Spleen (tissue), 11 donors: ENCODE measurements around the gene DGKG. TPM values are rescaled to one million over a fixed set of nuclear protein-coding genes. Genes with fewer than 3 reads are reported as not detected.

Experiments used
- DNase-seq: peaks from one replicate; pipeline ENCODE4 v3.0.0-alpha.2; 2020
- H3K27ac ChIP-seq, 8 donors: fragments of 200-600 bp; sonication (generic) in 7 of 8; 1 replicate in 4 of 8; 2 replicates in 4 of 8; pipeline versions ENCODE4 v1.5.0 to v1.8.0; 2016 to 2021; ENCODE audit warnings: inconsistent platforms in 4 of 8, mild to moderate bottlenecking in 4 of 8, moderate library complexity in 1 of 8
- H3K27me3 ChIP-seq, 7 donors: fragments of 200-600 bp; sonication (generic) in 6 of 7; replicated peaks in 1 of 7; 1 replicate in 4 of 7; 2 replicates in 3 of 7; pipeline versions ENCODE4 v1.5.0 to v1.8.0; 2016 to 2021; ENCODE audit warnings: inconsistent platforms in 3 of 7, mild to moderate bottlenecking in 1 of 7
- H3K36me3 ChIP-seq, 6 donors: fragments of 200-600 bp; sonication (generic) in 5 of 6; 1 replicate in 4 of 6; 2 replicates in 2 of 6; pipeline versions ENCODE4 v1.5.0 to v1.8.0; 2016 to 2021; ENCODE audit warnings: inconsistent platforms in 2 of 6
- H3K4me1 ChIP-seq, 6 donors: fragments of 200-600 bp; sonication (generic) in 5 of 6; 1 replicate in 3 of 6; 2 replicates in 3 of 6; pipeline versions ENCODE4 v1.5.0 to v1.8.0; 2016 to 2021; ENCODE audit warnings: inconsistent platforms in 3 of 6
- H3K4me3 ChIP-seq, 8 donors: fragments of 200-600 bp; sonication (generic) in 7 of 8; 1 replicate in 4 of 8; 2 replicates in 4 of 8; pipeline versions ENCODE4 v1.5.0 to v1.8.0; 2016 to 2021; ENCODE audit warnings: inconsistent platforms in 4 of 8, mild to moderate bottlenecking in 4 of 8, moderate library complexity in 2 of 8
- H3K9me3 ChIP-seq, 8 donors: fragments of 200-600 bp; sonication (generic) in 7 of 8; 1 replicate in 4 of 8; 2 replicates in 4 of 8; pipeline versions ENCODE4 v1.5.0 to v1.8.0; 2016 to 2021; ENCODE audit warnings: inconsistent platforms in 4 of 8
- POLR2A ChIP-seq, 3 donors: fragments of 450-650 bp; IDR thresholded peaks; one replicate each; pipeline ENCODE4 v1.5.1; 2017; ENCODE audit warnings: antibody characterized with exemption in 3 of 3, mild to moderate bottlenecking in 1 of 3
- POLR2AphosphoS5 ChIP-seq, 3 donors: sonication (generic); formaldehyde crosslinking; IDR thresholded peaks; one replicate each; pipeline ENCODE4 v1.5.1; 2017; ENCODE audit warnings: antibody characterized with exemption in 3 of 3
- WGBS, 5 donors: extraction: QIAGEN DNeasy Blood & Tissue Kit in 3 of 5; methylation state at CpG; one replicate each; pipeline versions ENCODE4 v1.1.5 to v1.1.7; 2013 to 2018; 5-methylcytosine and 5-hydroxymethylcytosine counted together
- intact Hi-C: fragments of 100-400 bp; cut with DNase I; formaldehyde crosslinking; loops from one replicate; pipeline ENCODE4 v1.15.0; 2023; ENCODE audit warnings: low total_unique reads
- polyA plus RNA-seq, 3 donors: library from polyadenylated mRNA; stranded (reverse); fragments of 200-250 nt; gene quantifications; one replicate each; pipeline ENCODE4 v1.2.1, GENCODE V29; 2013
- total RNA-seq, 7 donors: library from RNA; depleted of rRNA in 3 of 7; stranded (reverse); fragments of >200 nt in 3 of 7; fragmentation: NEBNext Ultra II Directional in 4 of 7; extraction: Animal tissue kit (Norgen Biotek cat#: 25700) in 4 of 7; gene quantifications; one replicate each; pipeline versions ENCODE4 v1.1.0 to v1.2.1, GENCODE V29; 2016 to 2021
- TF ChIP-seq, protein P1 (sequence below), 11 experiments: fragments of 200-600 bp in 7 of 11; fragments of 450-650 bp in 4 of 11; sonication (generic) in 4 of 11; IDR thresholded peaks in 8 of 11; conservative IDR thresholded peaks in 3 of 11; 1 replicate in 7 of 11; 2 replicates in 4 of 11; pipeline versions ENCODE4 v1.4.0 to v1.8.0; 2016 to 2021; ENCODE audit warnings: antibody characterized with exemption in 11 of 11, inconsistent platforms in 4 of 11, mild to moderate bottlenecking in 1 of 11
- donor health status: healthy with polysubstance abuse.
- donor health status: DM: no; HTN: no; CAD: no; lungs with moderate emphysema.
- donor health status: DM: no; HTN: no; CAD: no.
- donor health status: Bipolar disorder and iron deficiency.
- donor health status: healthy.
- donor health status: DM: no; HTN: no; CAD: no.
- donor health status: DM: yes; HTN: yes; CAD: no.

DGKG gene
- total and polyA plus RNA-seq, 10 donors, result 0.22 to 7.7 (median 5.4) TPM

DNA sequence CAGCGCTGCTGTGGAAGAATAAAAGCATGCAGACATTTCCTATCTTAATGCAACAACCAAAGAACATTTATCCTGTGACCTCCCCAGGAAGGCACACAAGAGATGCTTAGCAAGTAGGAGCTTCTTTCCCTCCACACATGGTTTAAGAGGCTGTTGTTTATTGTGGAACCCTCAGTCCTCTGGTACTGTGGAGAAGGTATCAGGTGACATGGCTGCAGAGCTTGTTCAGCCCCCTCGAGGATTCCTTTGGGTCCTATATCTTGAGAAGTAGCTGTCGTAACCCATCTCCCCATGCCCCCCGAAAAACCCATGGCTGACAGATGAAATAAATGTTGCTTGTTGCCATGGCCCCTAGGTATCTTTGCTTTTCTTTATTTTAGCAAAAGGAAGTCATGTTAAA is 232.8 kb downstream of the DGKG start:
- TF ChIP-seq POLR2AphosphoS5 (IDR thresholded peaks at IDR 0.05) (no peak), POLR2A (IDR thresholded peaks at IDR 0.05) (no peak)
- TF ChIP-seq, protein P1, sequence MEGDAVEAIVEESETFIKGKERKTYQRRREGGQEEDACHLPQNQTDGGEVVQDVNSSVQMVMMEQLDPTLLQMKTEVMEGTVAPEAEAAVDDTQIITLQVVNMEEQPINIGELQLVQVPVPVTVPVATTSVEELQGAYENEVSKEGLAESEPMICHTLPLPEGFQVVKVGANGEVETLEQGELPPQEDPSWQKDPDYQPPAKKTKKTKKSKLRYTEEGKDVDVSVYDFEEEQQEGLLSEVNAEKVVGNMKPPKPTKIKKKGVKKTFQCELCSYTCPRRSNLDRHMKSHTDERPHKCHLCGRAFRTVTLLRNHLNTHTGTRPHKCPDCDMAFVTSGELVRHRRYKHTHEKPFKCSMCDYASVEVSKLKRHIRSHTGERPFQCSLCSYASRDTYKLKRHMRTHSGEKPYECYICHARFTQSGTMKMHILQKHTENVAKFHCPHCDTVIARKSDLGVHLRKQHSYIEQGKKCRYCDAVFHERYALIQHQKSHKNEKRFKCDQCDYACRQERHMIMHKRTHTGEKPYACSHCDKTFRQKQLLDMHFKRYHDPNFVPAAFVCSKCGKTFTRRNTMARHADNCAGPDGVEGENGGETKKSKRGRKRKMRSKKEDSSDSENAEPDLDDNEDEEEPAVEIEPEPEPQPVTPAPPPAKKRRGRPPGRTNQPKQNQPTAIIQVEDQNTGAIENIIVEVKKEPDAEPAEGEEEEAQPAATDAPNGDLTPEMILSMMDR (IDR thresholded peaks at IDR 0.05 in 8 of 11, conservative IDR thresholded peaks at IDR 0.05 in 3 of 11), result no peak
- no peak for DNase-seq
- WGBS, 5 donors, result 90 to 95% (median 92%) methylated on average over 4 of the region's 4 CpGs

DNA sequence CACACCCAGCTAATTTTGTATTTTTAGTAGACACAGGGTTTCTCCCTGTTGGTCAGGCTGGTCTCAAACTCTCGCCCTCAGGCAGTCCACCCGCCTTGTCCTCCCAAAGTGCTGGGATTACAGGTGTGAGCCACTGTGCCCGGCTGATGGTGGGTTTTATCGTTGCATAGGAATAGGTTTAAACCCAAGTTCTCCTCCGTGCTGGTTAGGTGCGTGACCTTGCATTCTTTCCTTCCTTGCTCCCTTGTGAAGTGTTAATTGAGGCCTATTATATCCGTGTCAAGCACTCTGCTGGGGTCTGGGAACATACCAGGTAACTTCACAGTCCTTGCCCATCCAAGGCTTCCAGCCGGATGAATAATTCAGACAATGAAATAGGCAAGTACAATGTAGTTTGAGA is 233.9 kb downstream of the DGKG start:
- H3K9me3 ChIP-seq, result no peaks in the 10 kb centered on the region
- H3K27me3 ChIP-seq, result no peaks in the 10 kb centered on the region
- intact Hi-C loops, result no loop called here
- H3K4me3 ChIP-seq, result no peak overlapping the region
- TF ChIP-seq, protein P1 (IDR thresholded peaks at IDR 0.05 in 8 of 11, conservative IDR thresholded peaks at IDR 0.05 in 3 of 11), result no peak
- TF ChIP-seq POLR2AphosphoS5 (IDR thresholded peaks at IDR 0.05), result no peak
- no peak for TF ChIP-seq POLR2A (IDR thresholded peaks at IDR 0.05)
- no peaks in the 10 kb centered on the region for H3K36me3 ChIP-seq
- DNase-seq, result no peak
- 79 to 92% (median 87%) methylated on average over 8 of the region's 8 CpGs for WGBS, 5 donors
- no peaks in the 10 kb centered on the region for H3K4me1 ChIP-seq
- H3K27ac ChIP-seq, result no peak overlapping the region

More for the DNA sequence above, 232.8 kb downstream of the DGKG start:
- intact Hi-C loops, result no loop called here
- no peaks in the 10 kb centered on the region for H3K4me1 ChIP-seq
- H3K9me3 ChIP-seq, result no peaks in the 10 kb centered on the region
- H3K27ac ChIP-seq, result no peak overlapping the region
- H3K36me3 ChIP-seq, result no peaks in the 10 kb centered on the region
- no peaks in the 10 kb centered on the region for H3K27me3 ChIP-seq
- H3K4me3 ChIP-seq, result no peak overlapping the region

DNA sequence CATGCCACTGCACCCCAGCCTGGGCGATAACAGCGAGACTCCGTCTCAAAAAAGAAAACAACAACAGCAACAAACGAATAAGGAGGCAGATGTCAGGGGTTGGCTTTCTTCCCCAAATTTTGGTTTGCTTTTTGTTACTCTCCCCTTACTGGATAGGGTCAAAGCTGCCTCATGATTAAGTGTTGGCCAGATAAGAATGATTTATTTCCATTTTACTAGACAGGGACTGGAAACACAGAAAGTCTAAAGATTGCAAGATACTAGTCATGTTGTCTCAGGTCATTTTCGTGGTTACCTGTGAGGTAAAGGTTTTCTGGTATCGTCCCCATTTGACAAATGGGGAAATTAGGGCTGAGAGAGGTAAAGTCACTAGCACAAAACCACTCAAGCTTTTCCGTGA is 234.6 kb downstream of the DGKG start:
- DNase-seq, result no peak
- no peak for TF ChIP-seq POLR2A (IDR thresholded peaks at IDR 0.05)
- TF ChIP-seq, protein P1 (IDR thresholded peaks at IDR 0.05 in 8 of 11, conservative IDR thresholded peaks at IDR 0.05 in 3 of 11), result no peak
- TF ChIP-seq POLR2AphosphoS5 (IDR thresholded peaks at IDR 0.05), result no peak
- Histone ChIP-seq H3K27me3 (no peaks in the 10 kb centered on the region), H3K4me3 (no peak overlapping the region), H3K36me3 (no peaks in the 10 kb centered on the region), H3K4me1 (no peaks in the 10 kb centered on the region), H3K27ac (no peak overlapping the region), H3K9me3 (no peaks in the 10 kb centered on the region)
- intact Hi-C loops, result no loop called here
- 74 to 86% (median 83%) methylated on average over 7 of the region's 7 CpGs for WGBS, 5 donors

DNA sequence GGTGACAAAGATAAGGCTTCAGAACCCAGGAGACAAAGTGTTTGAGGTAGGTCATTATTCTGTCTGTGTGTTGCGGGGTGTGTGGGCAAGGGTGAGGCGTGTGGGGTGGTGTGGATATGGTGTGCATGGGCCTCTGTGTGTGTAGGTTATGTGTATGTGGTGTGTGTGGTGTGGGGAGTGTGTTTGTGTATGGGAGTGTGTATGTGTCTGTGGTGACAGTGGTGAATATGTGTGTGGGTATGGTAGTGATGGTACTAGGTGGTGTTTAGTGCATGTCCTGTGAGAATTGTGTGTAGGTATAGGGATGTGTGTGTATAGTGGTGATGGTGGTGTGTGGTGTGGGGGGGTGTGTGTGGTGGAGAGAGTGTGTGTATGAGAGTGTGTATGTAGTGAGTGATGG is 236.9 kb downstream of the DGKG start:
- Histone ChIP-seq H3K36me3 (no peaks in the 10 kb centered on the region), H3K4me3 (no peak overlapping the region), H3K27me3 (peaks cover 0 to 18% (median 0%) of the 10 kb centered on the region in 7 donors), H3K4me1 (no peaks in the 10 kb centered on the region), H3K27ac (no peak overlapping the region), H3K9me3 (no peaks in the 10 kb centered on the region)
- WGBS, 5 donors, result 69 to 98% (median 92%) methylated on average over 2 of the region's 2 CpGs
- no peak for TF ChIP-seq POLR2A (IDR thresholded peaks at IDR 0.05)
- intact Hi-C loops, result no loop called here
- no peak for DNase-seq

DNA sequence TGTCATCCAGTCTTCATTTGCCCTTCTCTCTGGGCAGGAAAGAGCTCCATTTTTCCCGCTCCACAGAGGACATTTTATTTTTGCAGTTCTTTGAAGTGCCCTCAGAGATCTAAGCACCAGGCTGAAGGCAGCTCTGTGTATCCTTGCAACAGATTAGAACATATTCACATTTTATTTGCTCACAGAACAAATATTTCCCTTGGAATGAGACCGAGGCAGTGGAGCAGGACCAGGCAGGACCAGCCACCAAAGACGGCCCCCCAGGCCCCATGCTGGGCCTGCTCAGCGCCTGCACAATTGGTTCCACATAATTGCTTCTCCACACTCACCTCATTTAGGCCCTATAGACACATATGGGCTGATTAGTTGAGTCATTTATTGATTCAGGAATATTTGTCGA is 237.4 kb downstream of the DGKG start:
- H3K4me1 ChIP-seq, result no peaks in the 10 kb centered on the region
- H3K27me3 ChIP-seq, result peaks cover 0 to 23% (median 0%) of the 10 kb centered on the region in 7 donors
- H3K27ac ChIP-seq, result no peak overlapping the region
- WGBS, 5 donors, result 91 to 96% (median 92%) methylated on average over 5 of the region's 5 CpGs
- no peak overlapping the region for H3K4me3 ChIP-seq
- TF ChIP-seq, protein P1 (IDR thresholded peaks at IDR 0.05 in 8 of 11, conservative IDR thresholded peaks at IDR 0.05 in 3 of 11), result no peak
- TF ChIP-seq POLR2AphosphoS5 (IDR thresholded peaks at IDR 0.05), result no peak
- TF ChIP-seq POLR2A (IDR thresholded peaks at IDR 0.05), result no peak
- DNase-seq, result no peak
- intact Hi-C loops, result no loop called here
- H3K36me3 ChIP-seq, result no peaks in the 10 kb centered on the region
- no peaks in the 10 kb centered on the region for H3K9me3 ChIP-seq
